HUES48 (cell line): Measurements from ENCODE around the gene TOP1.

Experiments used
- H3K27ac ChIP-seq: one replicate; pipeline ENCODE4 v1.7.0; 2013; ENCODE audit warnings: low read depth, low read length, inconsistent platforms
- H3K27me3 ChIP-seq: 2 replicates; pipeline ENCODE4 v1.6.1; 2013; ENCODE audit warnings: mild to moderate bottlenecking, low read length; ENCODE audit not compliant: control insufficient read depth, insufficient read depth
- H3K36me3 ChIP-seq: 2 replicates; pipeline ENCODE4 v1.6.1; 2013; ENCODE audit warnings: low read length; ENCODE audit not compliant: control insufficient read depth, insufficient read depth
- H3K4me1 ChIP-seq: 2 replicates; pipeline ENCODE4 v1.6.1; 2013; ENCODE audit warnings: mild to moderate bottlenecking, low read length; ENCODE audit not compliant: control insufficient read depth, insufficient read depth
- H3K4me3 ChIP-seq: 2 replicates; pipeline ENCODE4 v1.5.1; 2013; ENCODE audit warnings: mild to moderate bottlenecking, low read depth, low read length
- H3K9ac ChIP-seq: 2 replicates; pipeline ENCODE4 v1.6.1; 2013; ENCODE audit warnings: mild to moderate bottlenecking, low read depth, low read length, moderate library complexity
- H3K9me3 ChIP-seq: 2 replicates; pipeline ENCODE4 v1.6.1; 2013; ENCODE audit warnings: low read length; ENCODE audit not compliant: control insufficient read depth, insufficient read depth

Gene TOP1

DNA sequence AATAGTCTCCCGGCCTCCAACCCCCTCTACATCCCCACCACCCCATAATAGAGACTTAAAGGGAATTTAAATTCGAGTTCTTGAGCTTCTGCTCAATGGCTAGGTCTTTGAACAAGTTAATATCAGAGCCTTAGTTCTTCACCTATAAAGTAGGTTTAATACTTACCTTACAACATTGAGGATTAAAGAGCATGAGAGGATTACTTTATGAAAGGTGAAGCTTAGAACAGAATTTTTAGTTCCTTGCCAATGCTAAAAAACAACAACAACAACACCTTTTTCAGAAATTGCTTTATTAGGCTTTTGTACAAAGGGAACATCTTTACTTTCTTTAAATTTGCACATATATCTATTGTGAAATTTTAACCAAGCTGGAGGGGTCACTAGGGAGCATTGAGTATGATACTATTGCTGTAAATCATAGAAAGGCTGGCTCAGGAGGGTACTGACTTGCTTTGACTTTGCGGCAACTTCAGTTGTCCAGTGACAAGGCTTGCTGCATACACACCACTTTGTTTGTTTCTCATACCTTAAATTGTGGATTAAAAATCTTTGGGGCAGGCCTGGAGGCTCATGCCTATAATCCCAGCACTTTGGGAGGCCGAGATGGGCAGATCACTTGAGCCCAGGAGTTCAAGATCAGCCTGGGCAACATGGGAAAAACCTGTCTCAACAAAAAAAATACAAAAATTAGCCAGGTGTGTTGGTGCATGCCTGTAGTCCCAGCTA, 9.7 kb downstream of the TOP1 start:
- no peaks in the 10 kb centered on the region for H3K9me3 ChIP-seq
- H3K4me3 ChIP-seq = no peak overlapping the region
- H3K9ac ChIP-seq = no peak overlapping the region
- H3K27ac ChIP-seq = no peak overlapping the region
- peaks cover 40% of the 10 kb centered on the region for H3K4me1 ChIP-seq
- peaks cover 32% of the 10 kb centered on the region for H3K27me3 ChIP-seq
- 0 out of 2 replicates have a peak, but pooled peaks cover 3% of the 10 kb centered on the region for H3K36me3 ChIP-seq

DNA sequence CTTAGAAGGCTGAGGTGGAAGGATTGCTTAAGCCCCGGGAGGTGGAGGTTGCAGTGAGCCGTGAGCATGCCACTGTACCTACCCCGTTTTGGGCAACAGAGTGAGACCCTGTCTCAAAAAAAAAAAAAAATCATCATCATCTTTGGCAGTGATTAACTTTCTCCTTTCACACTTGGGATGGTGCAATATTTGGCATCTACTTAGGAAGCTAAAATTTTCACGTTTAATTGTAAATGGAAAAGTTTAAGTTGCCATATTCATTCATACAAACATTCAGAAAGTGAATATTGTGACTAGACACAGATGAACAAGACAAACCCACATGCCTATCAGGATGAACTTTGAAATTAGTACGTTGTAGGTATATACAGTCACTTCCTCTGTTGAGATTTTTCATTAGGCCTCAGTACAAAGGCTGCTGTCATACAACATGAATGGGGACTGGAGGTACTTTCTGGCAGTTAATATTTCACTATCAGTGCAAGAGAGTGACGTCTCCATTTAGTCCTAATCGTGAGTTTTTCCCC, 10.3 kb downstream of the TOP1 start:
- no peak overlapping the region for H3K4me3 ChIP-seq
- H3K9ac ChIP-seq = no peak overlapping the region
- peaks cover 36% of the 10 kb centered on the region for H3K4me1 ChIP-seq
- H3K36me3 ChIP-seq = peaks cover 3% of the 10 kb centered on the region; the same call in 1 of the 2 replicates
- H3K9me3 ChIP-seq = no peaks in the 10 kb centered on the region
- H3K27ac ChIP-seq = no peak overlapping the region
- peaks cover 25% of the 10 kb centered on the region for H3K27me3 ChIP-seq

DNA sequence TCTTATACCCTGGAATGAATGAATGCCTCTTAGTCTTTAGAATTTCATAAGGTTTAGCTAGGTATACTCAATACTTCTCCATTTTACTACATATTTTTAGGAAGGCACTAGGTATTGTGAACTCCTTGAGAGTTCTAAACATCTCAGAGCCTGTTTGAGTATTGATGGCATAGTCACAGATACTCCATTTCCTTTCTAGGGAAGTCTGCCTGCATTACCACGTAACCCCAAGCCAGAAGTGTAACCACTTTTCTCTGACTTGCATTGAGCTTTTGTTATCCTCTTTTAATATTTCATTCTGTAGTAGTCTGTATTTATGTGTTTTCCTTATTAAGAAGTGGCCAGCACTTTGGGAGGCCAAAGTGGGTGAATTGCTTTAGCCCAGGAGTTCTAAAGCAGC, 12.2 kb downstream of the TOP1 start:
- Histone ChIP-seq H3K9me3 (no peaks in the 10 kb centered on the region), H3K27me3 (peaks cover 7% of the 10 kb centered on the region), H3K4me1 (peaks cover 17% of the 10 kb centered on the region), H3K36me3 (peaks cover 3% of the 10 kb centered on the region; the same call in 1 of the 2 replicates), H3K9ac (no peak overlapping the region), H3K4me3 (no peak overlapping the region), H3K27ac (no peak overlapping the region)

DNA sequence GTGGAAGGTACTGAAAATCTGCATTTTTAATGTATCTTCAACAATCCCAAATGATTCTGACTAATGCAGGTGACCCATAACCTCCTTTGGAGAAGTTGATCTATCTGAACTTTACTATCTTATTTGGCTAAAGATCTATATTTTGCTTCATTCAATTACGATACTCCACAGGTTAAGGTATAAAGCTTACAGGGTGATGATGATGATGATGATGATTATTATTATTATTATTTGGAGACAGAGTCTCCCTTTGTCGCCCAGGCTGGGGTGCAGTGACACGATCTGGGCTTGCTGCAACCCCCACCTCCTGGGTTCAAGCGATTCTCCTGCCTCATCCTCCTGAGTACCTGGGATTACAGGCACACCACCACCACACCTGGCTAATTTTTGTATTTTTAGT, 13.1 kb downstream of the TOP1 start:
- Histone ChIP-seq H3K36me3 (peaks cover 3% of the 10 kb centered on the region; the same call in 1 of the 2 replicates), H3K9ac (no peak overlapping the region), H3K27ac (no peak overlapping the region), H3K4me3 (no peak overlapping the region), H3K4me1 (peaks cover 21% of the 10 kb centered on the region), H3K9me3 (no peaks in the 10 kb centered on the region), H3K27me3 (no peaks in the 10 kb centered on the region)

DNA sequence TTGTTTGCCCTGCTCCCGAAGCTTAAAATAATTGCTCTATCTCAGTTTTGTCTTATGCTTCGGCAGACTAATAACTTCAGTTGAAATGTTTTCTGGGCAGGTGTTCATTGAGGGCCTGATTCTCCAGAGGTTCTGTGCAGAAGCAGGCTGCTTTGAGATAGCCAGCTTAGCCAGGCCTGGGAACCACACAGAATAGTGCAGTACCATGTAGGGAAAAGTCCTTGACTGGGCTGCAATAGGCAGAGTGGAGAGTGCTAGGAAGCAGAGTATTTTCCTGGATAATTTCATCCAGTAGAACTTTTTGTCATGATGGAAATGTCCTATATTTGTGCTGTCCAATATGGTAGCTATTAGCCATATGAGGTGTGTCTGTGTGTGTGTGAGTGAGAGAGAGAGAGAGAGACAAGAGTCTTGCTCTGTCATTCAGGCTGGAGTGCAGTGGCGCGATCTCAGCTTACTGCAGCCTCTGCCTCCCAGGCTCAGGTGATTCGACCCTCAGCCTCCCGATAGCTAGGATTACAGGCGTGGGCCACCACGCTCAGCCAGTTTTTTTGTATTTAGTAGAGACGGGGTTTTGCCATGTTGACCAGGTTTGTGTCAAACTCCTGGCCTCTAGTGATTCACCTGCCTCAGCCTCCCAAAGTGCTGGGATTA, 15.9 kb downstream of the TOP1 start:
- Histone ChIP-seq H3K27me3 (no peaks in the 10 kb centered on the region), H3K36me3 (no peaks in the 10 kb centered on the region; the same call in 1 of the 2 replicates), H3K4me3 (no peak overlapping the region), H3K4me1 (peaks cover 36% of the 10 kb centered on the region), H3K9ac (no peak overlapping the region), H3K27ac (no peak overlapping the region), H3K9me3 (no peaks in the 10 kb centered on the region)

DNA sequence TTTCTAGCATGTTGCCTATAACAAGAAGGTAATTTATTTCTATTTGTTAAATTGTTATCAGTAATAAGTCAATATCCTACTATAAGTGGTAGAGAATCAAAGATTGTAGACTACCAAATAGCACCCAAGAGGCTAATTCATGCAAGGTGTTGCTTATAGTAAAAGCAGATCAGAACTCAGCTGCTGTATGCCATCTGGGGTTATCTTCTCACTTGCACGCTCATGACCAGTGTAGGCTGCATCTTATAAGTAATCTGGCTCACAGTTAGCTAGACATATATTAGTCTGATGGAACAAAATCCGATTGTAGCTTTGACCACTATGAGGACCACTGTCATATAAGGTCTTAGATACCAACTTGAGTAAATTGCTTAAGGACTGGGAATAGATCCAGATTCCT, 17.0 kb downstream of the TOP1 start:
- Histone ChIP-seq H3K36me3 (no peaks in the 10 kb centered on the region; the same call in 1 of the 2 replicates), H3K27ac (no peak overlapping the region), H3K4me1 (peaks cover 39% of the 10 kb centered on the region), H3K9ac (no peak overlapping the region), H3K27me3 (no peaks in the 10 kb centered on the region), H3K9me3 (no peaks in the 10 kb centered on the region), H3K4me3 (no peak overlapping the region)

DNA sequence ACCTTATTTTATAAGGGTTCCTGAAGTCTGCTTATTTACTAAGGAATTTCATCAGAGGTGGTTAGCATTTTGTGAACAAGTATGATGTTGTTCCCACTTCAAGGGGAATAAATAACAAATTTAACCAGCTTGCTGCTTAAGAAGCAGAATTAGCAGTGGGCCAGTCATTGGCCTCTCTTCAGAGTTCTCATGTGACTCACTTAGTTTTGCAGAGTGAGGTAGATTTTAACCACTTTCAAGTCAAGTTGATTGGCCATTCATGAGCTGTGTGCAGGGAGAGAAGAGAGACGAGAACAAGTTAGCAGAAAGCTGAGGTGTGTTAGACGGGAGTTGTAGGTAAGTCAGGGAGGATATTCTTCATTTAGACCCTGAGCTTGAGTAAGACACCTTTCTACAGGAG, 18.1 kb downstream of the TOP1 start:
- H3K4me1 ChIP-seq = peaks cover 47% of the 10 kb centered on the region
- H3K36me3 ChIP-seq = no peaks in the 10 kb centered on the region; the same call in 1 of the 2 replicates
- no peaks in the 10 kb centered on the region for H3K9me3 ChIP-seq
- no peak overlapping the region for H3K9ac ChIP-seq
- H3K27ac ChIP-seq = peak overlapping the region; percentile 13
- no peaks in the 10 kb centered on the region for H3K27me3 ChIP-seq
- no peak overlapping the region for H3K4me3 ChIP-seq

DNA sequence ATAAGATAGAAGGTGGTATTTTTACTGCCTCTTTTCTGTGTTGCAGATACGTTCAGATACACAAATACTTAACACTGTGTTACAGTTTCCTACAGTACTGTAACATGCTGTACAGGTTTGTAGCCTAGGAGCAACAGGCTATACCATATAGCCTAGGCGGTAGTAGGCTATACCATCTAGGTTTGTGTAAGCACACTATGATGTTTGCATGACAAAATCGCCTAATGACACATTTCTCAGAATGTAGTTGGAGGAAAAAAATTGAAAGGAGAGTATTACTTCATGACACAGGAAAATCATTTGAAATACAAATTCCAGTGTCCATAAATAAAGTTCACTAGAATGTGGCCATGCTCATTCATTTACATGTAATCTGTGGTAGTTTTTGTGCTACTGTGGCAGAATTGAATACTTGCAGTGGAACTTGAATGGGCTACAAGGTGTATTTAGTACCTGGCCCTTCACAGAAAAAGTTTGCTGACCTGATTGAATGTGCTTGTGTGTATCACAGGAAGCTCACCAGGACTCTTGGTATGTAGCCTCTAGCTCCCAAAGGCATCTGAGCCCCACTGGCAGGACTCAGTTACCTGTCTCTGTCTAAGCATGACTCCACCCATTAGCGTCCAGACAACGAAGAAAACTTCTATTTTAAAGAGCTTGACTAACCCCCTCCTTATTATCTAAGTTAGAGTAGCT, 18.8 kb downstream of the TOP1 start:
- H3K27me3 ChIP-seq = no peaks in the 10 kb centered on the region
- peaks cover 47% of the 10 kb centered on the region for H3K4me1 ChIP-seq
- no peak overlapping the region for H3K9ac ChIP-seq
- no peak overlapping the region for H3K4me3 ChIP-seq
- H3K36me3 ChIP-seq = no peaks in the 10 kb centered on the region; the same call in 1 of the 2 replicates
- H3K9me3 ChIP-seq = no peaks in the 10 kb centered on the region
- H3K27ac ChIP-seq = peak overlapping the region; percentile 53

DNA sequence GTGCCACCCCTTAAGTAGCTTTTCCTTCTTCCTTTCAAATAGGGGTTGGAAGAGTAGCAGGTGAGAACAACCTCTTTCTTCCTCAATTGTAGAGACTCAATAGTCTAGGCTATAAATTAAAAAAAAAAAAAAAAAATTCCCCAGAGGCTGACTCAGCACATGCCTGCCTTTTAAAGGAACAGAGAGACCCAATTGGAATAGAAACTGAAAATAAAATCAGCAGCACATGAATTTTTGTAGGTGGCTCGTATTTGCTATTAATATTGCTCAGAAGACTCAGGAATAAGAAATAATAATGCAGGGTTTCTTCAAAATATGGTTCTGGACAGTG, 19.3 kb downstream of the TOP1 start:
- Histone ChIP-seq H3K4me3 (no peak overlapping the region), H3K27me3 (no peaks in the 10 kb centered on the region), H3K36me3 (no peaks in the 10 kb centered on the region; the same call in 1 of the 2 replicates), H3K9me3 (no peaks in the 10 kb centered on the region), H3K27ac (peak overlapping the region; percentile 53), H3K9ac (no peak overlapping the region), H3K4me1 (peaks cover 49% of the 10 kb centered on the region)

DNA sequence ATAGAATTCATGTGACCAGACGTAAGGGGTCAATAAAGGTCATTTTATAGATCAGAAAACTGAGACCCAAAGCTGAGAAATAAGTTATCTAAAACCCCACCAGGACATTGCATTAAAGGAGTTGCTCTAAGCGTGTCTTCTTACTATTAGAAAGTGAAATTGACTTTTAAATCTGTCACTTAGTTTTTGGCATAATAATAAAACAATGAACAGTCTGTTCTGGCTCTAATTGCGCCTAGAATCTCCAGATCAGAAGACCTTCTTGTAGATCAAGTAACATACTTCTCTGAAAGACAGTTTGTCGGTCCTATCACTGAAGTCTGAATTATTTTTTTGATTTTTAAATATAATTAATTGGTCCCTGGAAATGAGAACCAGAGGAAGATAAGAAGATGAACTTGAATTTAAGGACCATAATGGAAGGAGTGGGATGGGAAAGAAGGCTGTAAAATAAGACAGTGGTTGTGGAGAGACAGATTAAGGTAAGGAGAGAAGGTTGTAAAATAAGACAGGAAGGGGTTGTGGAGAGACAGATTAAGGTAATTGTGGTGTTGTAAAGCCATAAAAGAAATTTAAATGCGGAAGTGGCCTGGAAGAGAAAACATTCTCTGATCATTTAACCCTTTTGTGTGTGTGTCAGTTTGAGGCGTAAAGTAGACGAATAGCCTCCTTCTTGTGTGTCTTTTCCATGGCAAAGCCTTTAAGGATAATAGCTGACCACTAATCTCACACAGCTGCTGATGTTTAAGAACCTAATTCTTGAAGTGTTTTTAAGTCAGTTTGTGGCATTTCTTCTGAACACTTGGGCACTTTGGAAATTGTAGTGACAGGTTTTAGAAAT, 20.1 kb downstream of the TOP1 start:
- Histone ChIP-seq H3K4me3 (no peak overlapping the region), H3K27me3 (no peaks in the 10 kb centered on the region), H3K9ac (no peak overlapping the region), H3K4me1 (peaks cover 56% of the 10 kb centered on the region), H3K9me3 (no peaks in the 10 kb centered on the region), H3K27ac (peak overlapping the region; percentile 43), H3K36me3 (no peaks in the 10 kb centered on the region)
